ENCODE data around the gene AHDC1.

Gene AHDC1

DNA sequence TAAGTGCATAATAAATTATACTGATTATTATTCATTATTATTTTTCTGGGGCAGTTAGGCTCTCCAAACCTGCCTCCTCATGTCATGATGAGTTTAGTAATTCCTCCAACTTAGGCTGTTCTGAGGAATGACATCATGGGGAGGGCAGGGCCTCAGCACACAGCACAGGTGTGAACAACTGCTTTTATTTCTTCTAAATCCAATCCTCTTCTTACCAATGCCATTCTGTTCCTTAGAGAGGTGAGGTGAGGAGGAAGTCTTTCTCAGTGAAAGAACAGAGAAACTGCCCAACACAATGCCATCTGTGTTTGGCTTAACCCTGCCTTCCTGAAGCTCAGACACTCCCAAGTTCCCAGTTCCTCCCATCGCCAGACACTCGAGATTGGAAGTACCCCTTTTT lies 68.6 kb downstream of the AHDC1 start:
- TF ChIP-seq, protein P1, sequence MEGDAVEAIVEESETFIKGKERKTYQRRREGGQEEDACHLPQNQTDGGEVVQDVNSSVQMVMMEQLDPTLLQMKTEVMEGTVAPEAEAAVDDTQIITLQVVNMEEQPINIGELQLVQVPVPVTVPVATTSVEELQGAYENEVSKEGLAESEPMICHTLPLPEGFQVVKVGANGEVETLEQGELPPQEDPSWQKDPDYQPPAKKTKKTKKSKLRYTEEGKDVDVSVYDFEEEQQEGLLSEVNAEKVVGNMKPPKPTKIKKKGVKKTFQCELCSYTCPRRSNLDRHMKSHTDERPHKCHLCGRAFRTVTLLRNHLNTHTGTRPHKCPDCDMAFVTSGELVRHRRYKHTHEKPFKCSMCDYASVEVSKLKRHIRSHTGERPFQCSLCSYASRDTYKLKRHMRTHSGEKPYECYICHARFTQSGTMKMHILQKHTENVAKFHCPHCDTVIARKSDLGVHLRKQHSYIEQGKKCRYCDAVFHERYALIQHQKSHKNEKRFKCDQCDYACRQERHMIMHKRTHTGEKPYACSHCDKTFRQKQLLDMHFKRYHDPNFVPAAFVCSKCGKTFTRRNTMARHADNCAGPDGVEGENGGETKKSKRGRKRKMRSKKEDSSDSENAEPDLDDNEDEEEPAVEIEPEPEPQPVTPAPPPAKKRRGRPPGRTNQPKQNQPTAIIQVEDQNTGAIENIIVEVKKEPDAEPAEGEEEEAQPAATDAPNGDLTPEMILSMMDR (IDR thresholded peaks at IDR 0.05; ENCODE audit: low read depth, low read length): no peak
- DNase-seq (ENCODE audit: low read depth in 2 of 2): no peak

DNA sequence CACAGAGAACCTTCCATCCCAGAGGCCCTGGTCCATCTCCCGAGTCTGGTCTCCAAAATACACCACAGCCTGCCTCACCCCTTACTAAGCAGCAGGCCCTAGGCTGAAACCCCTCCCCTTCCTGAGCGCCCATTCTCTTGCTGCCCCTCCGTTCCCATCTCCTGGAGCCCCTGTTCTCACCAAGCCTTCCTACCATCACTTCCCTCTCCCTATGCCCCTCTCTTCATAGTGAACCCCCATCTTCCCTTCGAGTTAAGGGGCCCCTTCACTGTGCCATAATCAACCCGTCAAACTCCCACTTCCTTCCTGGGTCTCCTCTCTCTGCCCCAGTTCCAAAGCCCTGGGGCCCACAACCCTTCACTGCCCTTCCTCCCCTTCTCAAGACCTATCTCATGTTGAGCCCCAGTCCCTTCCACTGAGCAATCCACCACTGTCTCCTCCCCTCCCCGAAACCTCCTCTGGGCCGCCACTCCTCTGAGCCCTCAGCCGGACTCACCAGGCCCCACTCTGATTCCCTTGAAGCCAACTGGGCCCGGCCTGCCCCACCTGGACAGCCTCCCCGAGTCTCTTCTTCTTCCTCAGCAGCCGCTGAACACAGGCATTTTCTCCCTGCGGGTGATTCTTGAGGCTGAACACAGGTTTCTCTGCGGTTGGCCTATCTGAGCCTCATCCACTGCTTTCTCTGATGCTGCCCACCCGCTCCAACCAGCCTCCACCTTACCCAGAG lies 71.8 kb downstream of the AHDC1 start:
- no peak for DNase-seq (ENCODE audit: low read depth in 2 of 2)
- no peak overlapping the region for H3K4me3 ChIP-seq (replicated peaks in 1 of 2; ENCODE audit: low read depth in 2 of 2, low read length in 2 of 2)
- TF ChIP-seq, protein P1 (IDR thresholded peaks at IDR 0.05; ENCODE audit: low read depth, low read length): no peak

More for the DNA sequence above, 68.6 kb downstream of the AHDC1 start:
- no peak overlapping the region for H3K4me3 ChIP-seq (replicated peaks in 1 of 2; ENCODE audit: low read depth in 2 of 2, low read length in 2 of 2)

DNA sequence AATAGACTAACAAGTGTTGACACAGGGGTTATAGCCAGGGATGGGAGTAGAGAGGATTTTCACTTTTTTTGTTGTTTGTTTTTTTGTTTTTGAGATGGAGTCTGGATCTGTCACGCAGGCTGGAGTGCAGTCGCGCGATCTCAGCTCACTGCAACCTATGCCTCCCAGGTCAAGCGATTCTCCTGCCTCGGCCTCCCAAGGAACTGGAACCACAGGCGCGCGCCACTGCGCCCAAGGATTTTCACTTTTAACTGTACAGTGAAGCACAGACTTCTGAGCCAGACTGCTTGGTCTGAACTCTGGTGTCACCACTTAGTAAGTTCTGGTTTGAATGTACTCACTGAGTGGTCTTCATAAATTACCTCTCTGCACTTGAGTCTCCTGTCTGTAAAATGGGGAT lies 73.8 kb downstream of the AHDC1 start:
- H3K4me3 ChIP-seq (replicated peaks in 1 of 2; ENCODE audit: low read depth in 2 of 2, low read length in 2 of 2): no peak overlapping the region
- DNase-seq (ENCODE audit: low read depth in 2 of 2): no peak
- TF ChIP-seq, protein P1 (IDR thresholded peaks at IDR 0.05; ENCODE audit: low read depth, low read length): no peak

DNA sequence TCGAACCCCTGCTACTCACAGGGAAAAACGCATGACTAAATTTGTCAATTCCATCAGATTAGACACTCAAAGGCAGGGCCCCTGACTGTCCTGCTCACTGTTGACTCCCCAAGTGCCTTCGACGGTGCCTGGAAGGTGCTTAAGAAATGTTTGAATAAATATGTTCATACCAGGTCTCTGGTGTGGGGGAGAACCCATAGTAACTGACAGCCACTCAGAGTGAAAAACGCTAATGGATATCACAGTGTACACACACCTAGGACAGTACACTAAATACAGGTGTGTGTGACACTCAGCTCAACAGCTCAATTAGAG lies 74.3 kb downstream of the AHDC1 start:
- no peak for DNase-seq (ENCODE audit: low read depth in 2 of 2)
- H3K4me3 ChIP-seq (replicated peaks in 1 of 2; ENCODE audit: low read depth in 2 of 2, low read length in 2 of 2): no peak overlapping the region
- TF ChIP-seq, protein P1 (IDR thresholded peaks at IDR 0.05; ENCODE audit: low read depth, low read length): no peak

DNA sequence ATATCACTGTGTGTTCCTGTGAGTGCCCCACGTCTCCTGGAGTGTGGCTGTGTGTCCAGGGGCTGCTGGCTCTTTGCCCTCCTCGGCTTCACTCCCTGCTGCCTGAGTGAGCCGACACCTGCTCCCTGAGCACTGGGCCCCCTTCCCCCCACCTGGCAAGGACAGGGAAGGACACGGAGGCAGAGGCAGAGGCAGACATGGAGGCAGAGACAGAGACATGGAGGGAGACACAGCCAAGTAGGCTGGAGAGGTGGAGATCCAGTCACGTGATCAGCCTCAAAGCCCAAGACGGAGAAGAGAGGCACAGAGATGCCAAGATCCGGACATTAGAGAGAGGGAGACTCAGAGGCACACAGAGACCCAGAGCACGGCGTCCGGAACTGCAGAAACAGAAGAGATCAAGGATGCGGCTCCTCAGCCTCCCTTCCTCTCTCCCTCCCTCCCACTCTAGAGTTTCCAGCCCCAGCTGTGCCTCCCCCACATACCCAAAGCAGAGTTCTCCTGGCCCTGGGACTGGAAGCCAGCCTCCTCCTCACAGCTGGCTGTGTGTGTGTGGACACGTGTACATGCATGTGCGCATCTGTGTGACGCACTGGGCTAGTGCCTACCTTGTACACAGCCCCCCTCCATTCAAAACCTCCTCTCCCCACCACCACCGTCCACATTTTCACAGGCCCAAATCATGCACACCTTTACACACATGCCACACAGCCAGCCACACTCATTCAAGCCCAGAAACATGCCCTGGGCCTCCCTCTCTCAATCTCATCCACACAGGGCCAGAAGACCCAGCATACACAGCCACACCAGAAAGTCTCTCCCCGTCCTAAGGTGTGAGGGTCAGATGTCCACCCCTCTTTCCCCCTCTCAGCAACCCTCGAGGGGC lies 74.9 kb downstream of the AHDC1 start:
- DNase-seq (ENCODE audit: low read depth in 2 of 2): peak; percentile 80 to 84
- TF ChIP-seq, protein P1 (IDR thresholded peaks at IDR 0.05; ENCODE audit: low read depth, low read length): no peak
- H3K4me3 ChIP-seq (replicated peaks in 1 of 2; ENCODE audit: low read depth in 2 of 2, low read length in 2 of 2): no peak overlapping the region

DNA sequence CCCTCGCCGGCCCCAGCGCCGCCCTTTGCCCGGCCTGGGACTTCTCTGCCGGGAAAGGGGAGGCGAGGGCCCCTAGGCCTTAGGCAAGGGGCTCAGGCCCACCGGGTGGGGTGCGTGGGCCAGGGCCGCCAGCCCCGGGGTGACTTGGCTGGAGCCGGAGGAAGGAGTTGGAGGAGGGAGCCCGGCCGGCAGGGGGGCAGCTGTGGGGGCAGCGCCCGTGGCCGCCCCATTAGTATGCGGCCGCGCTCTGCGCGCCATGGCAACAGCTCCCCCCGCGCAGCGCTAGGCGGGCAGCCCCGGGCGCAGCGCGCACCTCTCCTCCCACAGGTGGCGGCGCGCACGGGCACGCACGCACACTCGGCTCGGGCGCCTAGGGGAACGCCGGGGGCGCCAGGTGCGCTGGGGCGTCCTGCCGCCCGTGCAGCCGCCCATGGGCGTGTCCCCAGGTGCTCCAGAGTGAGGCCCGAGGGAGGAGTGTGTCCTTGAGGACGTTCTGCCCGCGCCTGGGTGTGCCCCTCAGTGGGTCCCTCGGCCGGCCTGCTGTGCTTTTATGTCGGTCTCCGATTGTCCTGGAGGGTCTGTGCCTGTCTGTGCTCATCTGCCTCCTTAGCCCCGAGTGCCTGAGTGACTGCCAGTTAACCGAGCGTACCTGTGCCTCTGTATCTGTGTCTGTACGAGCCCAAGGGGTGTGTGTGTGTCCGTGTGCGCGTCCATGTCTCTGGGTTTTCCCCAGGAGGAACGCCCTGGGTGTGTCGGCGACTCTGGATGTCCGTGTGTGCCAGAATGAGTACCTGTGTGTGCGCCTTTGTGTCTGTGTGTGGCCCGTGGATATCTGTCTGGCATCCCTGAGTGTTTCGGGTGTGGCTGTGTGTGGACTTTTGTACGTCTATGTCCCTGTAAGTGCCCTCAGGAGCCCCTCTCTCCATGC lies 75.8 kb downstream of the AHDC1 start:
- TF ChIP-seq, protein P1 (IDR thresholded peaks at IDR 0.05; ENCODE audit: low read depth, low read length): no peak
- H3K4me3 ChIP-seq (replicated peaks in 1 of 2; ENCODE audit: low read depth in 2 of 2, low read length in 2 of 2): no peak overlapping the region
- DNase-seq (ENCODE audit: low read depth in 2 of 2): no peak

Data from cardiac fibroblast (primary cell).